ENCODE measurements around the gene NISCH.

The NISCH gene

DNA sequence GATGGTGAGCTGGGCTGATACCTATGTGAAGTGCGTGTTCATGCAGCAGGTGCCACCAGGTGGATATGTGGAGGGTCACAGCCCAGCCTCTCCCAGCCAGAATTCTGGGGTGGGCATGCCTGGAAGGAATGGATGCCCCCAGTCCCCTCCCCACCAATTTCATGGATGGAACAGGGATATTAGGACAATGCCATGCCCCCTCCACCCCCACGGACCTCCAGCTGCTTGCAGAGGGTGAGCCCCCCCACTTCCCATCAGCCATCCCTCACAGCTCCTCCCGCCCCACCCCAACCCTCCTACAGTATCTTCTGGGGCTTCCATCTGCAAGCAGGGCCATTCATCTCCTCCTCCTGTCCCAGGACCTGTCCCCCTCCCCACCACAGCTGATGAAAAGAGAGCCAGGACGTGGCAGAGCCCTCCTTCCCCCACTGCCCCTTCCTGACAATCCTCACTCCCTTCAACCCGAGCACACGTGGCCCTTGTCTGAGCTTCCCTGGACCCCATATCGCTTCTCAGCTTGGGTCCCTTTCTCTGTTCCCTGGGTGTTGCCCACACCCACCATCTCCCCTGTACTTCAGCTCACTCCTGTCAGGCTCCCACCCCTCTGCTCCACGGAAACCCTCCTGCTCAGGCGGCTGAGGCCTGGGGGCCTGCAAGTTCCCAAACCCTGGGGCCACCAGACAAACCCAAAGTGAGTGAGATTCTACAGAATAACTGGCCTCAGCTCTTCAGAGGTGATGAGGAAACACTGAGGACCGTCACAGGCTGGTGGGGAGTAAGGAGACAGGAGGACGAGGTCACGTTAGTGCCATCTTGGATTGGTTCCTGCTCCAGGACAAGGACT, 7.7 kb upstream of the NISCH start:
- no peak for DNase-seq

DNA sequence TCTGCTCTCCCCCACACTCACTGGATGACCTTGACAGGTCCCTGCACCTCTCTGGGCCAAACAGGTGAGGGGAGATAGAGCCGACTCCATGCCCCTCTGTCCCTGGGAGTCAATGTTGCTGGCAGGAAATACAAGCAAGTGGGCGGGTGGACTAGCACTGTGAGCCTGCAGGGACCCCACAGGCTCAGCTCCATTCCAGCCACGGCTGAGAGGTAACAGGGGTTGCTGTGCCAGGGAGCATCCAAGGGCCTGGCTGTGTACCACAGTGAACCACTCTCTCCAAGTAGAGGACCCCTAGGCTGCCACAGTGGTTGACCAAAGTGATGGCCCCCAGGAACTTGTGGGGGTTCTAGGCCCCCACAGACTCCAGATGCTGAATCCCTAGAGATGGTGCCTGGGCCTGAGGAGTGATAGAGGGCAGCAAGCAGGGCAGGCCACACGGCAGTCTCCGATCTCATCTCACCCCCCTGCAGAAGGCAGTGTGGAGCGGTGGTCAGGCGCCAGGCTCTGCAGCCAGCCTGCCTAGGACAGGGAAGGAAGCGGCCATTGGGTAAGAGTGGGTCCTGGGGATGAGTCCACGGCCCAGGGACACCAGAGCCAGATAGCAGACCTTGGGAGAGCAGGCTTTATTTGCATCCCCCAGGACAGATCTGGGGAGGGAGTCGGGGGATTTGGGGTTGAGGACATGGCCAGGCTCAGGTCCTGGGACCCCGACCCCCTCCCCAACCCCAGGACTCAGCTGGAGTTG, 4.7 kb upstream of the NISCH start:
- no peak for DNase-seq

DNA sequence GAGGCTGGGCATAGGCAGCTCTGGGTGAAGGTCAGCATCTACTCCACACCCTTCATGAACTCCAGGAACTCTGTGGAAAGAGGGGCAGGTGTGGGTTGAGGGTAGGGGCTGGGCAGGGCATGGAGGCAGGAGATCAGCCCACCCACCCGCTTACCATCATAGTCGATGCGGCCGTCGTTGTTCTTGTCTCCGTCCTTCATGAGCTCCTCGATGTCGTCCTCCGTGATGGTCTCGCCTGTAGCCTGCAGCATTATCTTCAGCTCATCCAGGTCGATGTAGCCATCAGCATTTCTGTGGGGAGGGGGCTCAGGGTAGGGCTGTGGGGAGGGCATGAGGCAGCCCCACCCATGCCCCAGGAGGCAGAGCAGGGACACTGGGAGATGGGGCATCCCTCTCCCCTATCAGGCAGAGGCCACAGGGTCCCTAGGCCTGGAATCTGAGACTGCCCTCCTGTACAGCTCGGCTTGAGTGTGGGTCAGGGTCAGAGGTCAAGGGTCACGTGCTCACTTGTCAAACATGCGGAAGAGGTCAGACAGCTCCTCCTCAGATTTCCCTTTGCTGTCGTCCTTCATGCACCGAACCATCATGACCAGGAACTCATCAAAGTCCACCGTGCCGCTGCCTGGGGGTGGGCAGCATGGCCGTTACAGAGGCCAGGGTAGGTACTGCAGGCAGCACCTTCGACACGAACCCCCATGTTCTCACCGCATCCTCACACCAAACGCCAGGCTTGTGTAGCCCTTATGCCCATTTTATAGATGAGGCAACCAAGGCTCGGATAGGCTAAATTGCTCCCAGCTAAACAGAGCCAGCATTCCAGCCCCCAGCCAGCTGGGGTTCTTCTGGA, 3.9 kb upstream of the NISCH start:
- DNase-seq = no peak

DNA sequence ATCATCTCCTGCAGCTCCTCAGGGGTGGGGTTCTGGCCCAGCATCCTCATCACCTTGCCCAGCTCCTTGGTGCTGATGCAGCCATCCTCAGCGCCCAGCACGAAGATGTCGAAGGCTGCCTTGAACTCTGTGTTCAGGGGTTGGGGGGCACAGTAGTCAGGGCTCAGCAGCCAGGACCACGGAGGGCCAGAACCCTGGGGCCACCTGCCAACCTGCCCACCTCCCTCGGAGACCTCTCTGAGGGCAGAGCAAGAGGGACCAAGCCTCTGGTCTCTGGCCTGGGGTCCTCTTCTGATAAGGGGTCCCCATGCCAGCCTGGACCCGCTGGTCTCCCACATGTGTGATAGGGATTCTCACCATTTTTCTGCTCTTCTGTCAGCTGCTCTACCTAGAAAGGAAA, 3.3 kb upstream of the NISCH start:
- DNase-seq = no peak

GRCh38 chr3:52452570-52453221, 2.7 kb upstream of the NISCH start:
- no peak for DNase-seq

DNA sequence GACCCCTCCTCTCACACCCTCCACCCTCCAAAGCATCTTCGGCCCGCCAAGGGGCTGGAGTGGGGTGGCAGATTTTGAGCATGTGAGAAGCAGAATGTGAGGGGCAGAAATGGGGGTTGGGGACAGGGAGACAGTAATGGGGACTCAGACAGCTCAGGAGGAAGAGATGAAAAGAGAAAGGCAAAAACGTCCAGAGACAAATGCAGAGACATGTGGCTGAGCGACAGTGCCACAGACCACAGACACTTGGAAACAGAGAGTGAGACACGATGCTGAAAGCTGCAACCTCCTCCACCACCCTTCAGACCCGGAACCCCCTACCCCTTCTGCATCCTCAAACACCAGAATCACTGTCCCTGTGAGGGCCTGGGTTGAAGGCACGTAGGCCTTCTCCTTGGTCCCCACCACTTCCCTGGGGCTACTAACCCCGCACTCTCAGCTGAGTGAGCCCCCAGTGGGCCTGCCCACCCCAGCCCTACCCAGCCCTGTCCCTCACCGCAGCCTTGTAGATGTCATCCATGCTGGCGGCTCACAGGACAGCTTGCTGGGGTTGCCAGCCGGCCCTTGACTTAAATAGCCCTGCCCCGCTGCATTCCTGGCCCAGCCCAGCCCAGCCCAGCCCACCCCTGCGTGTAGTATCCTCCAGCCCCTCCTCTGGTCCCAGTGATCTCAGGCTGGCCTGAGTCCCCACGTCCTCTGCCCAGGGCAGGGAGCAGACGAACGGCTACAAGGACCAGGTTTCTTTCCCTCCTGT, 1.7 kb upstream of the NISCH start, which contains the start of gene TNNC1:
Gene TNNC1 (minus strand): TSS at position 546 of the 754 bp plus-strand sequence. CDS start 26 bp downstream, at position 520.
- DNase-seq = no peak

GRCh38 chr3:52454250-52454937, 1.0 kb upstream of the NISCH start:
- no peak for DNase-seq

GRCh38 chr3:52454938-52455282, 494 bp upstream of the NISCH start:
- no peak for DNase-seq

GRCh38 chr3:52456169-52456799, 880 bp downstream of the NISCH start:
- DNase-seq = no peak

DNA sequence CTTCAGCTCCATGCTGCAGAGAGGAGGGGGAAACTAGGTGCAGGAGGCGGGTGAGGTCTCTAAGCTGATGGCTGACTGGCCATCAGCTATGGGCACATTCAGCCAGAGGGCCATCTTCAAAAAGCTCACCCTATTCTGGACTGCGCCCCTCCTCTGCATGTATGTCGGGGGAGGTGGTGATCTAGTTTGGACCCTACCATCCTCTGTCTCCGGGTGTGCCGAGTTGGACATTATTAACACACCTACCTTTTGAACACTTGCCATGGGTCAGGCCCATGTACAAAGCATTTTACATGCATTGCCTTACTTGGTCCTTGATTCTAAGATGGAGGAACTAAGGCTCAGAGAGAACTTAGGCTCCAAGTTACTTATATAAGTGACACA, 1.4 kb downstream of the NISCH start:
- DNase-seq = no peak

- DNase-seq = no peak
Measured at GRCh38 chr3:52458031-52458760, 2.8 kb downstream of the NISCH start.

DNA sequence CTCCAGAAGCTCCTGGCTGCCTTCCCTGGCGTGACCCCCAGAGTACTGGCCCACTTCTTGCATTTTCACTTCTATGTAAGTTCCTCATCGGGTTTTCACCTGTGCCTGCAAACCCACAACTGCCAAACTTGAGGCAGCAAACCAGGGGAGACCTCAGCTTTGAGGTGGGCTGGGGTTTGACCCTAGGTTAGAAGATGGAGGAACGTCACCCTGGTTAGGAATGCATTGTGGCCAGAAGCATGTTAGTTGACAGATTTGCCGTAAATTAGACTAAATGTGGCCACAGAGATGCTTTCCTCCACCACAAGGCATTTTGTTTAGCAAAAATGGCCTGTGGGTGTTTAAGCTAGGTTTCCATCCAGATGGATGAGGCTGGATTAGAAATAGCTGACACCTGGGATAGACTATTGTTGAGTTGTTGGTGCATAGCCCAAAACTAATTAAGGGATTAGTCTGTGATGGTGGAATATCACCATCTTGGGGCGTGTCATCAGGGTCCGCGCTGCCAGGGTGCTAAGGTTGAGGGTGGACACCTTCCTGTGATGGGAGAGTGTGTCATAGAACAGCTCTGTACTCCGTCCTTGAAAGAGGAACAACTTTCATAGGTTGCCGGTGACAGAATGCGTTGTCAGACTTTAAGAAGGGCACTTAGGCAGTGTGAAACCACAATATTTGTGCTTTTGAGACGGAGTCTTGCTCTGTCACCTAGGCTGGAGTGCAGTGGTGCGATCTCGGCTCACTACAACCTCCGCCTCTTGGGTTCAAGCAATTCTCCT, 3.6 kb downstream of the NISCH start:
- no peak for DNase-seq

DNA sequence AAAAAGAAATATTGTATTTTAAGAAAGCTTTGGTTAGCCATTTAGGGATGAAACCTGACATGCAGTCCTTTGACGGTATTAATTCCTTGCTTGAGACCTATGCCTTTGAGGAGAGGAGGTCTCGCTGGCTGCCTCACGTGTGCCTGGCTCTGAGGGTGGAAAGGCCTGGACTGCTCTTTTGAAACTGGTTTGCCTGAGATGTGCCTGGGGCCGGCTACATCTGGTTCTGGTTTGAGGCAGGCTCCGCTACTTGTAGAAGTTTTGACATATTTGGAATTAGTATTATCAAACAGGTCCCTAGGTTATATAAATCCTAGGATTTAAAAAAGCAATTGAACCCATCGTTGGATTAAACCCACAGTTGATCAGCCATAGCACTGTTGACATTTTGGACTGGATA, 6.5 kb downstream of the NISCH start:
- no peak for DNase-seq

DNA sequence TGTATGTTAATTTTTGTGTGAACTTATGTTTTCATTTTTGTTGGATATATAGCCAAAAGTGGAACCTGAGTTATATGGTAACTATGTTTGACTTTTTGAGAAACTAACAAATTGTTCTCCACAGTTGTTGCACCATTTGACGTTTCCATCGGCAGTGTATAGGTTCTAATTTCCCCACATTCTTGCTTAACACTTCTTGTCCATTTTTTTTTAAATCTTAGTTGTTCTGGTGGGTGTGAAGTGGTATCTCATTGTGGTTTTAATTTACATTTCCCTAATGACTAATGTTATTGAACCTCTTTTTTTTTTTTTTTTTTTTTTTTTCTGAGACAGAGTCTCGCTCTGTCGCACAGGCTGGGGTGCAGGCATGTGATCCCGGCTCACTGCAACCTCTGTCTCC, 8.0 kb downstream of the NISCH start:
- no peak for DNase-seq

- peak; percentile 14 for DNase-seq
Measured at GRCh38 chr3:52468336-52468735, 12.9 kb downstream of the NISCH start.

DNA sequence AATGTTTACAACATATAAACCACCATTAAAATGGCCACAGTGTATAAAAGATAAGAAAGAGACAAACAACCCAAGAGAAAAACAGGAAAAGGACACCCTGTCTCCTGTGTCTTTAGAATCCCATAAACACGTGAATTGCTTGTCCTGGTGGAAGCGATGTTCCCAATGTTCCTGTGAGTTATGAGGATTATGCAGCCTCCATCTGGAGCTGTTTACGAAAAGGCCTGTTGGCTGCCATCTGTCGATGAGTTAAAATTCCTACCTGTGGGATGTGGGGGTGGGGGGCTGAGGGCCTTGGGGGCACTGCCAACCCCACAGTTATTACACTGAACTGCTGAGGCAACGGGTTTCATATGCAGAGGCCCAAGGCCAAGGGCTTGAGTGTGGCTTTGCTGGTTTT, 13.6 kb downstream of the NISCH start:
- DNase-seq = peak; percentile 34

DNA sequence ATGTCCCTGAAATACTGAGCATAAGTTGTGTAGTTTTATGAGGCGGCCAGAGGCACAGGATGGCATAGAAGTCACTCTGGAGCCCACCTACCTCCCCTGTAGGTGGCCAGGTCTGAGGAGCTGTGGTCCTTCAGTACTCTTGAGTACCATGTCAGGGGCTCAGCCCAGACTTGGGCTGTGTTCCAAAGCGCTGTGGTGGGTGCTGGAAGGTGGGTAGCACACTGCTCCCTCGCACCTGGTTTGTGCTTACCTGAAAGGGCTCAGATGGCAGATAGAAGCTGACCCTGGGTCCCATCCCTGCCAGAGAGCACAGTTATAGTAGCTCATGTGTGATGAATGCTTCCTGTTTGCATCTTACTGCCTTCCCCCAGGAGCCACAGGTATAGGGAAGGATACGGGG, 15.5 kb downstream of the NISCH start:
- DNase-seq = no peak

- DNase-seq = no peak
Measured at GRCh38 chr3:52471371-52472238, 16.2 kb downstream of the NISCH start.

Data from NCI-H446 treated with DMSO at 0.1 percent for 48 hours (cell line).